ENCODE results near the gene PRRG4.
"Not testable (repeated sequence)": the region's sequence is repeated elsewhere in the genome, so short reads cannot be mapped to it uniquely, and the experiment has no call there.

Gene PRRG4

DNA sequence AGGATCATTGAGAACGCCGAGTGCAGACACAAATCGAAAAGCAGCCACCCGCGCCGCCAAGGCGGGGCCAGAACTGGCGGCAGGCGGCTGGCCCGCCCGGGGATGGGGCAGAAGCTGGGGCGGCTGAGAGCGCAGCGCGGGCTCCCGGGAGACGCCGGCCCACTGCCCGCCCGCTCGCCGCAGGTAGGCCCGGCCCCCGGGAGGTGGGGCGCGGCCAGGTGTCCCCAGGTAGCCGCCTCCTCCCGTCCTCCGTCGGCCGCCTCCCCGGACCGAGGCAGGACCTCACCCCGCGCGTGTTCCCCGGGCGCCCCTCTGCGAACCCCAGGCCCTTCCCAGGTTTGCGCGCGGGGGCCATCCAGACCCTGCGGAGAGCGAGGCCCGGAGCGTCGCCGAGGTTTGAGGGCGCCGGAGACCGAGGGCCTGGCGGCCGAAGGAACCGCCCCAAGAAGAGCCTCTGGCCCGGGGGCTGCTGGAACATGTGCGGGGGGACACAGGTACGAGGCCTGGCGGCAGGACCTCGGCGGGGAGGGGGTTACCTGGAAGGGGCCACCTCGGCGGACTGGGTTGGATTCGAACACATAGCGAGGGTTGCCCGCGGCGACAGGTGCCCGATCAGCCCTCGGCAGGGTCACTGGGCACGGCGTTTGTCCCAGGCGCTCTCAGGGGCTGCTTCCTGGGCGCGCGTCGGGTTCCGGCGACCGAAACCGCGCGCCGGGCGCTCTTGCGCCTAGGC, at the start of gene PRRG4:
TSS of gene PRRG4 (plus strand) at position 248 of the 733 bp plus-strand sequence. CDS start 603 bp downstream, outside the sequence.
- peak in 30 of 58 donors; percentile 2 to 48 (median 8) for DNase-seq

DNA sequence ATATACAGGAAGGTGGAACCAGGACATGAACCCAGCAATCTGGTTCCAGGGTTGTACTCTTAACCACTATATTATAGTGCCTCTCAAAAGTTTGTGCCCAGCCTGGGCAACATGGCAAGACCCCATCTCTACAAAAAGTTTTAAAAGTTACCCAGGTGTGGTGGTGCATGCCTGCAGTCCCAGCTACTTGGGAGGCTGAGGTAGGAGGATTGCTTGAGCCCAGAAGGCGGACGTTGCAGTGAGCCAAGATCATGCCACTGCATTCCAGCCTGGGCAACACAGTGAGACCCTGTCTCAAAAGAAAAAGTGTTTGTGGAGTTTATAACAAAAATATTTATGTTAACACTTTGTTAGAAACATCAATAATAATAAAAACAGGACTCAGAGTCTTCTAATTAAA, 48.9 kb upstream of the PRRG4 start:
- DNase-seq: not testable (repeated sequence)

DNA sequence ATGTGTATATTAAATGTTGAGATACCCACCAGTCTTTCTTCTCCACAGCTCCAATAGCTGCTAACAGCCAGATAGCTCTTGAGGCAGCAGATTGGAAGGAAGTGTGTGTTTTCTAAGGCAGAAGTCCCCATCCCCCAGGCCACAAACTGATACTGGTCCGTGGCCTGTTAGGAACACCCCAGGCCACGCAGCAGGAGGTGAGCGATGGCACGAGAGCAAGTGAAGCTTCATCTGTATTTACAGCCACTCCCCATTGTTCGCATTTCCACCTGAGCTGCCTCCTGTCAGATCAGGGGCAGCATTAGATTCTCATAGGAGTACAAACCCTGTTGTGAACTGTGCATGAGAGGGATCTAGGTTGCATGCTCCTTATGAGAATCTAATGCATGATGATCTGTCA, 48.0 kb upstream of the PRRG4 start:
- peak in 1 of 58 donors; percentile 1 for DNase-seq

DNA sequence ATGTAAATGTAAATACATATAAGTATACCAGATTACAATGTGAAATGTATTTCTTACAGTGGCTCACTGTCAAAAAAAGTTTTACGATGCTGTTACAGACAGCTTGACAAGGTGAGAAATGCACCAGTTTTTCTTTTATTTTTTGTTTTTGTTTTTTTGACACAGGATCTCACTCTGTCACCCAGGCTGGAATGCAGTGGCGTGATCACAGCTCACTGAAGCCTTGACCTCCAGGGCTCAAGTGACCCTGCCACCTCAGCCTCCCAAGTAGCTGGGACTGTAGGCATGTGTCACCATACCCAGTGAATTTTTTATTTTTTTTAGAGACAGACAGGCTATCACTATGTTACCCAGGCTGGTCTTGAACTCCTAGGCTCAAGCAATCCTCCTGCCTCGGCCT, 44.5 kb upstream of the PRRG4 start:
- no peak for DNase-seq

DNA sequence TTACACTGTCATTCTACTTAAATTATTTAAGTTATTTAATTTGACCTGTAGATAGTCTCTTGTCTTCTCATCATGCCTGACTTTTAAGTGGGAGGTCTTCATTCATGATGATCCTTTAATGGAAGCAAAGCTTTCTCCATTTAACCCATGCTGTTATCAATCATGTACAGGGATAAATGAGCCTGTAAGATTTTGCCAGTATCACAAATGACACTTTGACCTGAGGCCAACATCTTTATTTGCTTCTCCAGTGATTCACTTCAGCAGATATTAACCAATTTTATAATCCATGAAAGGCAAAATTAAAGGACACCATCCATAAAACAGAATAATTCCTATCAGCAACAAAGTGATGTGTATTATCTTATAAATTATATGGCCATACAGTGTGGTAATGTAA, 42.9 kb upstream of the PRRG4 start:
- DNase-seq: no peak

DNA sequence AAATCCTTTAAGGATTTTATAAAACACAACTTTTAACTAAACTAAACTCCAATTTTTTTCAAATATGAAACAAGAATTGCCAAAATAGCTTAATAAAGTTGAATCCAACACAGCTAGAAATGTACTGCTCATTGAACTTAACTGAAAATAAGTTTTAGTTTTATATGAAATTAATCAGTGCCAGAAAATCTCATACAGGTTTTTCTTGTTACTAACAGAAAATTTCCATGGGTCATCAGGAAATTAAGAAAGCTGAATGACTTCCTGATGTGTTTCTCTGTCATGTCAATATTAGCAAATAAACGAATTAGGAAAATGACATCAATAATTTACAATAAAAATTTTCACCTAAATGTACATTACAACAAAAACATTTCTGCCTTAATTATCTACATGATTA, 38.8 kb upstream of the PRRG4 start:
- no peak for DNase-seq

DNA sequence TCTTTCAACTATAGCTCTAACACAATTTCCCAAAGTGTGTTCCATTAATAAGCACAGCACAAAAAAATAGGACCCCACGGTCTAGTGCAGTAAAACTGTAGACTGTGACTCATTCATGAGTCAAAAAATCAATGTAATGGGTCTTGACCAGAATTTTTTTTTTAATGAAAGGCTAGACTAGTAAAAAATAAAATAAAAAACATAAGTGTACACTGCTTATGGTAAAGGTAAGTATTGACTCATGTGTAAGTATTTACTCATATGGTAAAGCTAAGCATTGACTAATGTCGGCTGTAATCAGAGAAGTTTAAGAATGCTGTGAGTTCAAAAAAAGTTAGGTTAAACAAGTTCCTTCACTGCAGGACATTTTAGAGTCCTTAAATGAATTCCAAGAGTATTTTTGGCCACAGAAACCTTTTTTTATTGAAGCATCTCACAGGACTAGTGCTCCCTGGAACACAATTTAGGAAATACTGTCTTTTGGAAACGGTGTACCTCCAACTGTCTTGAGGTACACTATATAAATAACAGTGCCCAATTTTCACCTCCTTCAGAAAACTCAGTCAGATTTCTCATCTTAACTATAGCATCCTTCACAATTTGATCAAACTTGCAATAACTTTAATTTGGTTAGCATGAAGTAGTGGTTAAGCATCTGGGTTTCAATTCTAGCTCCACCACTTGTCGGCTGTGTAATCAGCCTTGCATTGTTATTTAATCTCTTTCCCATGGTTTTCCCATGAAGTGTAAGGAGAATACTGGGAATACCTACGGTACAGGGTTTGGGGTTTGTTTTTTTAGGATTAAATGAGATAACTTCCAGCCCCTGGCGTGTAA, 37.4 kb upstream of the PRRG4 start:
- no peak for DNase-seq

DNA sequence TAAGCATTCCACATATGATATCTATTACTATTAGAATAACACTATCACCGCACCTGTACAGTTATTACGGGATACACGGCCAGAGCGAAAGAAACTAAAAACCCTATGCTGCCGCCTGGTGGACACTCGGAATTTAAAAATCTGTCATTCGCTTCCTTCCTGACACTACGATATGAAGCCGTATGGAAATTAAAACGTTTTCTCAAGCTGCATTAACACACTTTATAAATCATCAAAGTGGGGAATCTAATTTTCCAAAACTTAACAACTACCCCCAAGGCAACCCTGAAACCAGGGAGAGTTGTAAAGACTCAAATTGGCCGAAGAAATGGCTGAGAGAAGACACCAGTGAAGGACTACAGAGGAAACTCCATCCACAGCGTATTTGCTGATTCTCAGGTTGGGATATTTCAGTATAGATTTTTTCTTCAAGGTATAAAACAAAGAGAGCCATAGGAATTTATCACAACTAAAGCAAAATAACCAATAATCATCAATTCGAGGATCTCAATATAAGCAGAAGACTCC, 36.7 kb upstream of the PRRG4 start:
- peak in 30 of 58 donors; percentile 1 to 63 (median 14) for DNase-seq

DNA sequence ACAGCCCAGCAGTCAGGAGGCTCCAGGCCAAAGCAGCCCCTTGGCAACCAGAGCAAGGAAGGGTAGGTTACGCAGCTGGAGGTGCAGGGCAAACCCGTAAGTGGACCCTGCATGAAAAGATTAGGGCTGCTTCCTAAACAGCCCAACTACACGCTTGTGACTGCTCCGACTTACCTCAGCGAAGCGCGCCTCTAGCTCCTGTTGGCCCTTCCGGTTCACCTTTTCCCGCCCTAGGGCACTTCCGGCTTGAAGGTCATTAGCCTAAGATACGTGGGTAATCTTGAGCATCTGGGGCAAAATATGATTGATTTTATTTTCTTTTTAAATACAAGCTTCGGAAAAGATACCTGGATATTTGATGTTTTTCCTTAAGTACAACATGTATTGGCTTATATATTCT, 35.3 kb upstream of the PRRG4 start, which contains the start of gene CCDC73:
TSS of gene CCDC73 (minus strand) at position 224 of the 400 bp plus-strand sequence. CDS start 34,419 bp downstream, outside the sequence.
- DNase-seq: no peak

DNA sequence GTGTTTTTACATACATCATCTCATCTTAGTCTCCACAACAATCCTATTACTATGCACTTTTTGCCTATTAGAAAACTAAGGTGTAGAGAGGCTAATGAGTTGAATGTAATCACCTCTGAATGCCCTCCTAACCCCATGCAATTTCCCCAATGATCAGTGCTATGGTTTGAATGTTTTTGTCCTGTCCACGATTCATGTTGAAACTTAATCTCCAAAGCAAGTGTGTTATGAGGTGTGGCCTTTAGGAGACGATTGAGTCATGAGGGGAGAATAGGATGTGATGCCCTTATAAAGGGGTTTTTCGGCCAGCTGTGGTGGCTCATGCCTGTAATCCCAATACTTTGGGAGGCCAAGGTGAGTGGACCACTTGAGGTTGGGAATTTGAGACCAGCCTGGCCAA, 33.3 kb upstream of the PRRG4 start:
- no peak for DNase-seq

DNA sequence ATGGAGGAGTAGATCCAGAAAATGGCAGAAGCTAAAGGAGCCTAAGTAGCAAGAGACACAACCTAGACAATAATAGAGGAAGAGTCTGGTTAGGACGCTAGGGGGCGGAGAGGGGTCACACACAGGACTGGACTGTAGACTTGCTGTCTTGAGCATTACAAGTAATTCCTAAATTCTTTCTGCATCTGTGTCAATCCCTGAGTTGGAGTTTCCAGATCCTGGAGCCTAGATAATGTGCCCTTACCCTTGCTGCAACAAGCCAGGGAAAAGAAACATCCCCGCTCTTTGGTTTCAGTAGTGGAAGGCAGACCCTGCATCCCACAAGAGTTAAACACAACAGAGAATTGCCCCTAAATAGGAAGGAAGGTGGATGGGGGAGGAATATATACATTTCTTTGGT, 20.4 kb upstream of the PRRG4 start:
- peak in 35 of 58 donors; percentile 1 to 63 (median 24) for DNase-seq

DNA sequence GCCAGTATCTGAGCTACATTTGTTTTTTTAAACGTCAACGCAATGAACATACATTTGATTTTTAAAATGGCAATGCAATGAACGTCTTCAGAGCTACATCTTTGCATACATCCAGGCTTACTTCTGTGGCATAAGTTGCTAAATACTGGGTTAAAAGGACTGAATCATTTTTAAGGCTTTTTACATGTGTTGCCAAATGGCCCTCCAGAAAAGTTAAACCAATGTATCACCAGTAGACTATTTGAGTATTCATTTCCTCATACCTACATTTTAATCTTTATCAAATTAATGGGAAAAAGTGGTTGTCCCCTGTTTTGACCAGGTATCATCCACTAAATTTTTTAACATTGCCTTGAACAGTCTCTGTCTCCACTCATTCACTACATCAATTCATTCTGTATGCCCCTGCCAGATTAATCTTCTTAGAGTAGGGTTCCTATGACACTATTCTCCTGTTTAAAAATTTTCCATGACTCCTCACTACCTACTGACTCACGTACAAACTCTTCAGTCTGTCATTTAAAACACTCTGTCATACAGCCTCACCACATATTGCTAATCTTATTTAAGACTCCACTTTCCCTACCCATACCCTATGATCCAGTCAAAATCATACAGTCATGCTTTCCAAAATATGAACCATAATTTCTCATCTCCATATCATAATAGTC, 12.4 kb upstream of the PRRG4 start:
- DNase-seq: no peak

DNA sequence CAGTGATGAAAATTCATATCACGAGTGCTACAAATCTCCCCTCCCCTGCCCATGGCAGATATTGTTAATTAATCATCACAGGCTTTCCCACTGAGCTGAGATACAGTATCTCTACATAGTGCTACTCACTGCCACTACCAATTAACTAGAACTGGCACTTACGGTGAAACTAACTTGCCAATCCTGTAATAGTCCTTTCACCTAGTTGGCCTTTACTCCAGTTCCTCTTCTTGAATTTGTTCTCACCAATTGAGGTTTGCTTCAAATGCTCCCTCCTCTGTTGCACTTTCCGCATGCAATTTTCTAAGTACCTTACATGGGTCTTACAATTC, 11.9 kb upstream of the PRRG4 start:
- DNase-seq: no peak

DNA sequence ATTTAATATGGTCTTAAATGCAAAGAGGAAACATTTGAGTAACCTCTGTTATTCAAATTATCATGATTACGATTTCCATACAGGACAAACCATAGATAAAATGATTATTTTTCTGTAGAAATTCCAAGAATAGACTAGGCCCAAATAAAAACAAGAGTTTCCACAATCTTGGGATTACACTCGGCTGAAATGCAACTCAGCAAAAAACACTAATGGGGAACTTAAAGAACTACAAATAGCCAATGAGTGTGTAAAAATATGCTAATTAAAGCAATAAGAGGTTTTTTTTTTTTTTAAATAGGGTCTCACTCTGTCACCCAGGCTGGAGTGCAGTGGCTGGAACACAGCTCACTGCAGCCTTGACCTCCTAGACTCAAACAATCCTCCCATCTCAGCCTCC, 10.5 kb upstream of the PRRG4 start:
- no peak for DNase-seq

DNA sequence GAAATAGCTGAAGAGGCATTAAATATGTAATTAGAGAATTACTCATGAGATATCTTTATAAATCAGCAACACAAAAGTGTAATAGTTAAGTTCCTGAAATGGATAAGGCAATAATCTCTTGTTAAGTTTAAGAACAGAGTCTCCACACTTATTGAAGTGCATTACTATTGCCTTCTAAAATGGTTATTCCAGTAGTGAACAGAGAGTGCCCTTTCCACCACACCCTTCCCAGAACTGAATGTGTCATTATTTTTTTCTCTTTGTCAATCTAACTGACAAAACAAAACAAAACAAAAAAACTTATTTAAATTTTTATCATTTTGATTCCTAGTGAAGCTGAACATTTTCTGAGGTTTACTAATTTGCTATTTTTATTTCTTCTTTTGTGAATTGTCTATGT, 9.2 kb upstream of the PRRG4 start:
- no peak for DNase-seq

DNA sequence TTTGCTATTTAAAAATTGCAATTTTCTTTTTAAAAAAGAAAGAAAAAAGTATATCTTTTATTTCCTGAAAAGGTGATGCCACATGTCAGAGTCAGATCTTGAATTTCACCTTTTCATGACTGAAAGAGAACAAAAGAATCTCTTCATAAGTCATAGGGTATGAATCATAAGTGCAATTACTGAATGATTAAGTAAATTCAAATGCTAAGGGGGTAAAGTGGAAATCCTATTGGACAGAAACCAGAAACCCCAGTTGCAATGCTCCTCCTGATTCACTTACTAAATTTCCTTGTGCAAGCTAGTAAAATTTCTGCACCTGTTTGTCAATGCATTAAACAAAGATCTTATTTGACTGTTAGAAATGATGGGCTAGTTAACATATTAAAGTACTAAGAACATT, 8.2 kb upstream of the PRRG4 start:
- DNase-seq: no peak

DNA sequence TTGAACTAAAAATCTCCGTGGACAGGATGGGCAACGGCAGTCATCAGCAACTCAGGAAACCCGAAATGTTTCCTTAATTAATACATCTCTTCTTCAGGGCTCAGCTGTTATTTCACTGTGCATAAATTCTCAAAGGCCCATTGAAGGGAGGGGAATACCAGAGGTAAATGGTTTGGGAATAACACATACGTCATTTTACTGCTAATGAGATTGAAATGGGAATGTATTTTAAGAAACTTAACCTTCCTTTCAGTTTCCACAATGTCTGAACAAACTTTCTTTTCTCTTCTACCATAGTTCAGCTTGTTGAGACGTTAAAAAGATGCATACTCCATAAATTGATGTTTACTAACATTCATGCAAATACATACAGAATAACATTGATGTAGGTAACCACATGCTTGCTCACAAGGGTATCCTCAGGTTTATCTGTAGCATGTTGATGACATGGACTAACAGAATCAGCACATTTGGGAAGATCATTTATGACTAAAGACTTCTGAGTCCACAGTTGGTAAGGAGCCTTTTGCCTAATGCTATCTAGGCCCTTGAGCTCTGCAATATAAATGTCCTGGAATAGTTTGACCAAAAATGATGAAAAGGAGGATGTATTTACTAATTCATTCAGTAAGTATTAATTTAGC, 7.7 kb upstream of the PRRG4 start:
- no peak for DNase-seq

DNA sequence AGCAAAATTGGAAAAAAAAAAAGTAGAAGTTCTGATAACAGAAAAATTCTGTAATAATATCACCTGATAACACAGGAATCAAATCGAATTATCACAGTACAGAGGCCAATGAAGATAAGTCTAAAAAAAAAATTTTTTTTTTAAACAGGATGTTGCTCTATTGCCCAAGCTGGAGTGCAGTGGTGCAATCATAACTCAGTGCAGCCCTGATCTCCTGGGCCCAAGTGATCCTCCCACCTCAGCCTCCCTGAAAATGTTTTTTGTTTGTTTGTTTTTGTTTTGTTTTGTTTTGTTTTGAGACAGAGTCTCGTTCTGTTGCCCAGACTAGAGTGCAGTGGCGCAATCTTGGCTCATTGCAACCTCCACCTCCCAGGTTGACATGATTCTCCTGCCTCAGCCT, 6.1 kb upstream of the PRRG4 start:
- not testable (repeated sequence) for DNase-seq

DNA sequence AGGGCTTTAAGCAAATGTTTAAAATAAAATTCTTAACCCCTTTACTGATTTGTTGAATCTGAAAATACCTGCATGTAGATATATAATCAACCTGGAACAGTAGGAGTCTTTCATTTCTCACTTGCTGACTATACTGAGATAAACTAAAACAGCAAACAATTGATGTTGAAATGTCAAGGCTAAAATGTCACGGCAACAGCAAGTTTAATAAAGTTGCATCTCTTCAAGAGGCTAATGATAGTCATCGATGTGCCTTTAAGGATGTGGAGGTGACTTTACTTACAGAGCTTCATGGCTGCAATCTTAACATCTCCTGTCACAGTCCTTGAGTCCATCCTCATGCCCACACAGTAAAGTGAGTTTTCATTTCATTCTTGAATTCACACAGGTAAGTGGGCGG, 3.6 kb upstream of the PRRG4 start:
- no peak for DNase-seq

DNA sequence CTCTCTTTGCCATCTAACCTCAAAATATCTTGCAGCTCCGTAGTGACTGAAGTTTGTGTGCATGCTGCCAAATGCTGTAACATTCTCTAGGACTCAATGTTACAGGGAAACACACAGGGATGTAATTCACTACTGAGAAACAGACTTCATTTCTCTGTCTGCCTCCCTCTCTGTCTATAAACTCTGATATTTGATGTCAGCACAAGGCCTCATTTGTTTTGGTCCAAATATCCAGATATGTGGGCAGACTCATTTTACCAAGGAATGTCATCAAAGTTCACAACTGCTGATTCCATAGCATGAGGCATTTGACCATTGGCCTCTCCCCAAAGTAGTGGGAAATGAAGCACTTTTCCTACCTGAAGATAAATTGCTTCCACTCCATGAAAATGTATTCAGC, 2.5 kb upstream of the PRRG4 start:
- no peak for DNase-seq

DNA sequence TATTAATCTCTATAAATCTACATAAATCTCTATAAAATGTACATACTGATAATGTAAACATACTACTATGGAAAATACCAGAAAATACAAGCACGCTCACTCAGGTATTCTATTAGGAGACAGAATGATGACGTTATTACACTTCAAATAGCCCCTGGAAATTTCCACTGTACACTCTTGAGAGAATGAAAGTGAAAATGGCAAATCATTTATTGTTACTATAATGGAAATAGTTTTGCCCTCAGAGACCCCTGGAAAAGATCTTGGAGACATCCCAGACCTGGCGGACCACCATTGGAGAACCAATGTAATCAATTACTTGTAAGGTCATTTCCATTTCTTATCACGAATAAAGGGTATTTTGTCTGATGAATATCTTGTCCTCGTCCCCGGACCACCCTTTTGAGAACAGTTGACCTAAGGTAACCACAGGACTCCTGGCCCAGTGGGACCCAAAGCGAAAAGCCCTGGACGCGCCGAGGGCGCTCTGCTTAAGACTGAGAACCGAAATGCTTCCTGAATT, 509 bp upstream of the PRRG4 start:
- DNase-seq: peak in 3 of 58 donors; percentile 16 to 27 (median 22)
